GM12801 (cell line): ENCODE data around the gene NPDC1.

Experiments
- CTCF ChIP-seq: IDR thresholded peaks from one replicate; pipeline ENCODE4 v1.5.1; 2011; ENCODE audit warnings: control low read depth; ENCODE audit not compliant: insufficient read length; ENCODE audit errors: extremely low read depth

The NPDC1 gene

GRCh38 chr9:137026384-137026783, 19.6 kb downstream of the NPDC1 start:
- no peak for TF ChIP-seq CTCF

GRCh38 chr9:137025517-137025966, 20.4 kb downstream of the NPDC1 start:
- no peak for TF ChIP-seq CTCF

- TF ChIP-seq CTCF = no peak
These were observed 22.4 kb downstream of the NPDC1 start for GRCh38 chr9:137023583-137023991.

GRCh38 chr9:137023157-137023556, 22.8 kb downstream of the NPDC1 start:
- no peak for TF ChIP-seq CTCF

- no peak for TF ChIP-seq CTCF
These were observed 23.3 kb downstream of the NPDC1 start for GRCh38 chr9:137022662-137023008.

GRCh38 chr9:137021979-137022661, 23.9 kb downstream of the NPDC1 start:
- TF ChIP-seq CTCF = no peak

GRCh38 chr9:137021568-137021978, 24.4 kb downstream of the NPDC1 start:
- no peak for TF ChIP-seq CTCF
